PC-3 (cell line): ENCODE data around the gene FTO. TPM values are rescaled to one million over a fixed set of nuclear protein-coding genes. Genes with fewer than 3 reads are reported as not detected.

Experiments
- ATAC-seq: fragments of 200-7000 bp; cut with Tn5 transposase; 2 replicates; pipeline ENCODE4 v1.9.1; 2020; ENCODE audit warnings: mild to moderate bottlenecking, moderate library complexity
- BruUV-seq: library from RNA; stranded (reverse); fragments of 400-500 nt; replicated peaks from 2 replicates; lab custom pipeline; 2021; lab: Mats Ljungman, UMichigan
- CTCF ChIA-PET: fragments of 300-600 bp; sonication (Branson Sonifier 250); formaldehyde crosslinking; loops from one replicate; lab custom pipeline; 2022; ENCODE audit warnings: antibody characterized with exemption; lab: Charles Lee
- POLR2A ChIA-PET: fragments of 300-600 bp; sonication (Branson Sonifier 250); formaldehyde crosslinking; loops from one replicate; lab custom pipeline; 2022; ENCODE audit warnings: antibody characterized with exemption; ENCODE audit not compliant: unreplicated experiment; lab: Charles Lee
- DNase-seq: peaks from one replicate; pipeline ENCODE4 v3.0.0-alpha.2; 2015
- H2AFZ ChIP-seq: fragments of 300-600 bp; sonication (generic); 2 replicates; pipeline ENCODE4 v1.6.0; 2016; ENCODE audit warnings: antibody characterized with exemption, low read length
- H3F3A ChIP-seq: fragments of 300-600 bp; sonication (generic); one replicate; pipeline ENCODE4 v1.6.0; 2017; ENCODE audit warnings: antibody characterized with exemption, low read length, control low read depth, mild to moderate bottlenecking; ENCODE audit not compliant: unreplicated experiment
- H3K27ac ChIP-seq: fragments of 300-600 bp; sonication (generic); 2 replicates; pipeline ENCODE4 v1.5.1; 2016; ENCODE audit warnings: mild to moderate bottlenecking, low read length
- H3K27me3 ChIP-seq: fragments of 300-600 bp; sonication (generic); 2 replicates; pipeline ENCODE4 v1.6.1; 2016; ENCODE audit warnings: low read length, mixed read lengths
- H3K36me3 ChIP-seq: fragments of 300-600 bp; sonication (generic); 2 replicates; pipeline ENCODE4 v1.6.1; 2016; ENCODE audit warnings: low read depth, mixed run types, low read length, mixed read lengths
- H3K4me1 ChIP-seq: fragments of 300-600 bp; sonication (generic); 2 replicates; pipeline ENCODE4 v1.5.1; 2016; ENCODE audit warnings: low read length; ENCODE audit not compliant: insufficient read depth
- H3K4me2 ChIP-seq: fragments of 300-600 bp; sonication (generic); 2 replicates; pipeline ENCODE4 v1.6.0; 2016; ENCODE audit warnings: low read length
- H3K4me3 ChIP-seq: fragments of 300-600 bp; sonication (generic); 2 replicates; pipeline ENCODE4 v1.5.1; 2016; ENCODE audit warnings: mild to moderate bottlenecking, low read length, mixed read lengths
- H3K79me2 ChIP-seq: fragments of 300-600 bp; sonication (generic); 2 replicates; pipeline ENCODE4 v1.6.1; 2017; ENCODE audit warnings: low read length, mixed read lengths
- H3K9ac ChIP-seq: fragments of 300-600 bp; sonication (generic); 2 replicates; pipeline ENCODE4 v1.6.0; 2016; ENCODE audit warnings: mild to moderate bottlenecking, low read length
- H3K9me2 ChIP-seq: fragments of 300-600 bp; sonication (generic); replicated peaks from 2 replicates; pipeline ENCODE4 v1.6.1; 2016; ENCODE audit warnings: mixed run types, low read length, mixed read lengths
- H3K9me3 ChIP-seq: fragments of 300-600 bp; sonication (generic); 2 replicates; pipeline ENCODE4 v1.6.1; 2016; ENCODE audit warnings: low read length, mixed read lengths
- H4K20me1 ChIP-seq: fragments of 300-600 bp; sonication (generic); 2 replicates; pipeline ENCODE4 v1.6.1; 2016; ENCODE audit warnings: low read length, mixed read lengths
- EZH2 ChIP-seq: fragments of 300-600 bp; sonication (generic); IDR thresholded peaks from one replicate; pipeline ENCODE4 v1.6.1; 2017; ENCODE audit warnings: antibody characterized with exemption, mild to moderate bottlenecking, low read length; ENCODE audit not compliant: unreplicated experiment
- EZH2phosphoT487 ChIP-seq: fragments of 300-600 bp; sonication (generic); IDR thresholded peaks from 2 replicates; pipeline ENCODE4 v1.6.1; 2018; ENCODE audit warnings: mild to moderate bottlenecking, antibody characterized with exemption, low read length, borderline replicate concordance
- intact Hi-C: fragments of 100-400 bp; cut with micrococcal nuclease; formaldehyde crosslinking; loops from 2 replicates; pipeline ENCODE4 v1.9.0; 2023
- total RNA-seq: library from RNA; depleted of rRNA; stranded (reverse); fragments of >200 nt; gene quantifications from 2 replicates; pipeline ENCODE4 v1.2.3, GENCODE V29; 2014
- TF ChIP-seq, protein P1 (sequence below): fragments of 300-600 bp; sonication (generic); conservative IDR thresholded peaks from 2 replicates; pipeline ENCODE4 v1.5.1; 2017; ENCODE audit warnings: antibody characterized with exemption, low read depth, mild to moderate bottlenecking, low read length

FTO gene
- total RNA-seq, 1 experiment from 2014 or later: 27.0 TPM

DNA sequence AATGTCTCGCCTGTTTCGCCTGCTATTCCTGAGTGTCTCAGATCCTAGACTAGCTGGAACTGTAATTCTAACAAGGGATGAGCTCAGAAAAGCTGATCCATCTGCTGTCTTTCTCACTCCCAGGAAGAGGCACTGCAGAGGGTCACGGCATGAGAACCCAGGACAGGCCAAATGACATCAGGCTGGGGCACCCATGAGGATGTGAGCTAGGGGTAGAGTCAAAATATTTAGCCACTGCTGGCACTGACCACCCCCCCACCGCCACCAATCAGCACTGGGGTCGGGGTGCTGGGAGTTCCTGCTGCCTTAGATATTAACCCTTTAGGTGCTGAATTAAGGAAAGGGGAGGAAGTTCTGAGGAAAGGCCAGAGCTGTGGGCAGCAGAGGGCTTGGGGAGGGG is 470.2 kb downstream of the FTO start:
- ChIA-PET CTCF (no interaction called here), POLR2A (no interaction called here)
- Histone ChIP-seq H3F3A (no peaks in the 10 kb centered on the region), H3K4me1 (no peaks in the 10 kb centered on the region), H3K79me2 (no peaks in the 10 kb centered on the region), H3K27ac (no peak overlapping the region), H3K4me2 (no peak overlapping the region), H3K36me3 (no peaks in the 10 kb centered on the region), H3K9me3 (no peaks in the 10 kb centered on the region), H3K4me3 (no peak overlapping the region), H2AFZ (no peak overlapping the region), H3K27me3 (peaks cover 70% of the 10 kb centered on the region), H3K9ac (no peak overlapping the region), H3K9me2 (no peaks in the 10 kb centered on the region), H4K20me1 (no peaks in the 10 kb centered on the region)
- no TSS peak for BruUV-seq
- ATAC-seq: no peak
- intact Hi-C loops: no loop called here
- no peak for DNase-seq
- TF ChIP-seq EZH2phosphoT487: no peak
- TF ChIP-seq, protein P1, sequence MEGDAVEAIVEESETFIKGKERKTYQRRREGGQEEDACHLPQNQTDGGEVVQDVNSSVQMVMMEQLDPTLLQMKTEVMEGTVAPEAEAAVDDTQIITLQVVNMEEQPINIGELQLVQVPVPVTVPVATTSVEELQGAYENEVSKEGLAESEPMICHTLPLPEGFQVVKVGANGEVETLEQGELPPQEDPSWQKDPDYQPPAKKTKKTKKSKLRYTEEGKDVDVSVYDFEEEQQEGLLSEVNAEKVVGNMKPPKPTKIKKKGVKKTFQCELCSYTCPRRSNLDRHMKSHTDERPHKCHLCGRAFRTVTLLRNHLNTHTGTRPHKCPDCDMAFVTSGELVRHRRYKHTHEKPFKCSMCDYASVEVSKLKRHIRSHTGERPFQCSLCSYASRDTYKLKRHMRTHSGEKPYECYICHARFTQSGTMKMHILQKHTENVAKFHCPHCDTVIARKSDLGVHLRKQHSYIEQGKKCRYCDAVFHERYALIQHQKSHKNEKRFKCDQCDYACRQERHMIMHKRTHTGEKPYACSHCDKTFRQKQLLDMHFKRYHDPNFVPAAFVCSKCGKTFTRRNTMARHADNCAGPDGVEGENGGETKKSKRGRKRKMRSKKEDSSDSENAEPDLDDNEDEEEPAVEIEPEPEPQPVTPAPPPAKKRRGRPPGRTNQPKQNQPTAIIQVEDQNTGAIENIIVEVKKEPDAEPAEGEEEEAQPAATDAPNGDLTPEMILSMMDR: no peak
- no peak for TF ChIP-seq EZH2

GRCh38 chr16:54174750-54175149 is 470.8 kb downstream of the FTO start:
- Histone ChIP-seq H3F3A (no peaks in the 10 kb centered on the region), H3K4me2 (no peak overlapping the region), H3K4me1 (no peaks in the 10 kb centered on the region), H2AFZ (no peak overlapping the region), H3K79me2 (no peaks in the 10 kb centered on the region), H3K9me3 (no peaks in the 10 kb centered on the region), H3K27me3 (peaks cover 70% of the 10 kb centered on the region), H3K4me3 (no peak overlapping the region), H3K9ac (no peak overlapping the region), H3K27ac (no peak overlapping the region), H4K20me1 (no peaks in the 10 kb centered on the region), H3K36me3 (no peaks in the 10 kb centered on the region), H3K9me2 (no peaks in the 10 kb centered on the region)
- ChIA-PET POLR2A (no interaction called here), CTCF (no interaction called here)
- intact Hi-C loops: no loop called here
- ATAC-seq (no peak), DNase-seq (no peak)
- BruUV-seq: no TSS peak
- TF ChIP-seq EZH2phosphoT487: no peak
- no peak for TF ChIP-seq EZH2
- TF ChIP-seq, protein P1: no peak

GRCh38 chr16:54175169-54175551 is 471.2 kb downstream of the FTO start:
- no TSS peak for BruUV-seq
- Histone ChIP-seq H3K4me2 (no peak overlapping the region), H3K79me2 (no peaks in the 10 kb centered on the region), H4K20me1 (no peaks in the 10 kb centered on the region), H3K36me3 (no peaks in the 10 kb centered on the region), H3K27ac (no peak overlapping the region), H3K27me3 (peaks cover 70% of the 10 kb centered on the region), H2AFZ (no peak overlapping the region), H3K9ac (no peak overlapping the region), H3K9me2 (no peaks in the 10 kb centered on the region), H3K4me1 (no peaks in the 10 kb centered on the region), H3K9me3 (no peaks in the 10 kb centered on the region), H3F3A (no peaks in the 10 kb centered on the region), H3K4me3 (no peak overlapping the region)
- intact Hi-C loops: no loop called here
- DNase-seq (no peak), ATAC-seq (no peak)
- TF ChIP-seq EZH2phosphoT487 (no peak), EZH2 (no peak)
- TF ChIP-seq, protein P1: no peak
- CTCF ChIA-PET: no interaction called here
- POLR2A ChIA-PET: interaction anchor here (0.7 kb wide), 1 partner anchor 22 kb away, joined by 3 read pairs; no protein-coding TSS in a partner anchor
